COLO668 (cell line): ENCODE results near the gene C16orf74.

Experiments used
- DNase-seq: peaks from one replicate; lab custom pipeline; 2025; ENCODE audit not compliant: unreplicated experiment; lab: John Stamatoyannopoulos, UW

Gene C16orf74

DNA sequence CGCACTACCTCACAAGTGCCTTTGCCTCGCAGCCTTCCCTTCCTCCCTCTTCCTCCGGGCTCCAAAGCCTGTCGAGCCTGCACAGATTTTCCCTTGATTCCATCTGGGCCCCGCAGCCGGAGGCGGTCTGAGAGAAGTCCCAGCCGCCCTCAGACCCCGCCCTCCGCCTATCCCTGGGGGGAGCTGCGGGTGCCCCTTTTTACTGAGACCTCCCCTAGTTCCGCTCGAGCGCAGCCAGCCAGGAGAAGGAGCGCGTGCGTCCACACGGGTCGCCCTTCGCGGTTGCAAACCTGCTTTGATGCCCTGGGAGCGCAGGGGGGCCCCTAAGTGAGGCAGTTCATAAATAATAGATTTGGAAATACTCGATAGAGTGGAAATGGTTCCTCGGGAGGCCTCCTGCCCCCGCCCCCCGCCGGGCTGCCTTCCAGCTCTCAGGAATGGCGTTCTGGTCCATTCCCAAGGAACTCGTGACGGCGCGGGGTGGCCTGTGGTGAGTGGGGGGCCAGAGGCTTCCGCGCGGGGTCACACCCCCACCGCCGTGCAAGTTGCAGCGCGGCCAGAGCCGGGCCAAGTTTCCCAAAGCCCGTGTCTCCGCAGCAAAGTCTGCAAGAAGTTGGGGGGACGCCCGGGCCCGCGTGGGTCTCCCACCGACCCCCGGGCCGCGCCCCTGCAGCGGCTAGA lies 610 bp downstream of the C16orf74 start:
- DNase-seq, result peak; percentile 19

GRCh38 chr16:85749771-85750145 lies 1.1 kb downstream of the C16orf74 start:
- no peak for DNase-seq

DNA sequence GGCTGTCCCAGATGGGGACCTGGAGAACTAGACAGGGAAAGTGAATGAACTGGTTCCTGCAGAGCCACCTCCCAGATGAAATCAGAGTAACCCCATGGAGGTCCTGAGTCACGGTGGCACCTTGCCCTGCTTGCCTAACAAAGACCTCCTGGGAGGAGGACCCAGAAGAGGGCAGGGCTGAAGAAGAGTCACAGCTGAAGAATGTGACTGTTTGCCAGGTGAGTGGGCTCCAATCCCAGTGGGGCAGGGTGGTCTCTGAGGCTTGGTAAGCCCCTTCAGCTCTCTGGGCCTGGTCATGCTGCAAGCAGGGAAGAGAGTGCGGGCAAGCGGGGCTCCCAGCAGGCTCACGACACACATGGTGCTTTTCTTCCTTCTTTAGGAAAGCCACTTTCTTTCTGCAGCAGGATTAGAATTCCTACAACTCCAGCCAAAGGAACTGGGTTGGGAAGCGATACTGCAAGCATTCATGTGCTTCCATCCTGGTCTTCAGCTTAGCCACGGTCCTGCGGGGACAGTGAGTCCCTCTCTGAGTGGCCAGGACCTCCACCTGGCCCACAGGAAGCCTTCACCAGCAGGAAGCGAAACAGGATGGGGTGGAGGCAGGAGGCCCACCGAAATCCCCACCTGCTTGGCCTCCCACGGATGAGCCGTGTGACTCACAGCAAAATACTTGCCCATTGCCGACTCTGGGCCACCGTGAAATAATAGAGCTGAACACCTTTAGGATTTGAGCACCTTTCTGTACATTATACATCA lies 4.3 kb downstream of the C16orf74 start:
- no peak for DNase-seq

GRCh38 chr16:85738923-85739715 lies 11.8 kb downstream of the C16orf74 start:
- no peak for DNase-seq

- no peak for DNase-seq
Observed at GRCh38 chr16:85736921-85737320, 14.0 kb downstream of the C16orf74 start.

- no peak for DNase-seq
Observed at GRCh38 chr16:85735946-85736345, 14.9 kb downstream of the C16orf74 start.

- no peak for DNase-seq
Observed at GRCh38 chr16:85735225-85735635, 15.7 kb downstream of the C16orf74 start.

DNA sequence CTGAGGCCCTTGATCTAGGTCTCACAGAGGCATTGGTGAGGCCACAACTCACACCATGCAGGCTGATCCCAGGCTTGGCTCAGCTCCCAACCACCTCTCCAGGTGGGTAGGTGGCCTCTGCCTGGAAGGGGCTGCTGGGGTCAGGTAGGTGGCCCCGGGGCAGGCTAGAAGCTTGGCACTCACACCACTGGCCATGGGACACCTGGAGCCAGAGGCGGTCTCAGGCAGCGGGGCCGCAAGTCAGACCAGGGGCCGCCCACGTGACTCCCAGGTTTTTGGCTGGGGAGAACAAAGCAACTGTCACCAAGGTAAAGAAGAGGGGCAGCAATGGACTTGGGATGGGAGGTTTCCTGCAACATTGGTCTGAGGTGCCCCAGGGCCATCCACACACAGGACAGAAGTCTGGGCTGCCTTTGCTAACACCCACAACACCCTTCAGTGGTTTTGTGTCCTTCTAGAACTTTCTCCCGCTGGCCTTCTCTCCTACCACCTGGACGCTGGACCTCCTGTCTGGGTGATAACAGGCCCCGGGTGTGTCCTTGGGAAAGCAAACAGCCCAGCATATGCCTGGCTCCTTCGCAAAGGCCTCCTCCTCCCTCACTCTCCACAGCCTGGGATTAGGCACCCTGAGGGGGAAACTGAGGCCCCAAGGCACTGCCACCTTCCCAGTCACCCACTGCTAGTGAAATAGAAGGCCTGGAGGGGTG lies 16.4 kb downstream of the C16orf74 start:
- DNase-seq, result no peak

DNA sequence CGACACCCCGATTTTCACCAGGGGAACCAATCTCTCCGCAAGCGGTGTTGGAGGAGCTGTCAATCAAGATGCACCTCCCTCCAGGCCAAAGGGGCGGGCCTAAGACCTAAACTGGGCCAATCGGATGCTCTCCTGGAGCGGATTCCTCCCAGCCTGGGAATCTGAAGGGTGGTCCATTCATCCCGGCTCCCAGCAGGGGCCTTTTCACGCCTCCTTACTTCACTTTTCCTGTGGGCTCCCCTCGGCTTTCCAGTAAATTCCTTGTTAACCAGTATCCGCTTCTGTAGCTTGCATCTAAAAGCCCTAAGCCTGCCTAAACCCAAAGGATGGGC lies 17.1 kb downstream of the C16orf74 start:
- no peak for DNase-seq

DNA sequence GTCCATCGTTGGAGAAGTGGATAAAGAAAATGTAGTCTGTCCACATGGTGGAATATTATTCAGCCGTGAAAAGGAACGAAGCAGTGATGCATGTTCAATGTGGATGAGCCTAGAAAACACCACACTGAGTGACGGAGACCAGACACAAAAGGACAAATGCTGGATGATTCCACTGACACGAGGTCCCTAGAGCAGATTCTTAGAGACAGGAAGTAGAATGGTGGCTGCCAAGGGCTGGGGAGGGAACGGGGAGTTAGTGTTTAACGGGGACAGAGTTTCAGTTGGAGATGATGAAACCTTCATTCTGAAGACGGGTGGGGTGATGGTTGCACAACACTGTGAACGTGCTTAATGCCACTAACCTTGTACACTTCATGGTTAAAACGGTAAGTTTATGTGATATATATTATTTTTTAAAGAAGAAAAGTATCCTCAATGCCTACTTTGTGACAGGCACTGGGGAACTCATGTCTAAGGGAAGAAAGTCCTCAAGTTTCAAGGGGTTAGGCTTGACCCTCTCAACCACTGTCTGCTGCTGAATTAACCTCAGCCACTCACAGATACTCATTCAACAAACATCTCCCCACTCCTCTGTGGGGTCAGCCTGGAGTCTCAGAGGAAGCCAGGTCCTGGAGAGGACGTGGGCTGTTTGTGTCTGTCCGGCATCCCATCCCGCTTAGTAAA lies 17.6 kb downstream of the C16orf74 start:
- no peak for DNase-seq

DNA sequence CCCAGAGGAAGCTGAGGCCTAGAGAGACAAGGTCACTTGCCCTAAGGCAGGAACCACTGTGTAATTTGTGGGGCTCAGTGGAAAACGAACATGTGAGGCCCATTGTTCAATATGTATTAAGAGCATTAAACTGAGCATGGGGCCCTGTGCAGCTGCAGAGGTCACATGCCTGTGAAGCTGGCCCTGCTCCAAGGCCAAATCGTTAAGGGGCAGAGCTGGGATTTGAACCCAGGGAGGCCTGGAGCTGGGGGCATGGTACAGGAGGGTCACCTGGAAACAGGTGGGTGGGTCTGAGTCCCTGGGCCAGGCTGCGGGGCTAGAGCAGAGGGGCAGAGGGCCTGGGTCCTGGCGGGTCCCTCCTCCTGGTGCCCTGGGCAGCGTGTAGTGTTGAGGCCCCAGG lies 19.7 kb downstream of the C16orf74 start:
- no peak for DNase-seq

DNA sequence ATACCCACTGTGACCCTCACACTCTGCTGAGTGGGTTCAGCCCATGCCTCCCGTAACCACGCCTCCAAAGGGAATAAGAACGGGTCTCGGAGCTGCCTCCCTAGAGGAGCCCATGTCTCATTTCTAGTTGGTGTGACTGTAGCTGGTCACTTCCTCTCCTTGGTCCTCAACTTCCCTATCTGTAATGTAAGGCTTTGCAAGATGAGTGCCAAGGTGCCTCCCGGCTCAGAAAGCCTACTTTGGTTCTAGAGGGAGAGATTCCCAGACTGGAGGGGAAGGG lies 20.8 kb downstream of the C16orf74 start:
- no peak for DNase-seq

DNA sequence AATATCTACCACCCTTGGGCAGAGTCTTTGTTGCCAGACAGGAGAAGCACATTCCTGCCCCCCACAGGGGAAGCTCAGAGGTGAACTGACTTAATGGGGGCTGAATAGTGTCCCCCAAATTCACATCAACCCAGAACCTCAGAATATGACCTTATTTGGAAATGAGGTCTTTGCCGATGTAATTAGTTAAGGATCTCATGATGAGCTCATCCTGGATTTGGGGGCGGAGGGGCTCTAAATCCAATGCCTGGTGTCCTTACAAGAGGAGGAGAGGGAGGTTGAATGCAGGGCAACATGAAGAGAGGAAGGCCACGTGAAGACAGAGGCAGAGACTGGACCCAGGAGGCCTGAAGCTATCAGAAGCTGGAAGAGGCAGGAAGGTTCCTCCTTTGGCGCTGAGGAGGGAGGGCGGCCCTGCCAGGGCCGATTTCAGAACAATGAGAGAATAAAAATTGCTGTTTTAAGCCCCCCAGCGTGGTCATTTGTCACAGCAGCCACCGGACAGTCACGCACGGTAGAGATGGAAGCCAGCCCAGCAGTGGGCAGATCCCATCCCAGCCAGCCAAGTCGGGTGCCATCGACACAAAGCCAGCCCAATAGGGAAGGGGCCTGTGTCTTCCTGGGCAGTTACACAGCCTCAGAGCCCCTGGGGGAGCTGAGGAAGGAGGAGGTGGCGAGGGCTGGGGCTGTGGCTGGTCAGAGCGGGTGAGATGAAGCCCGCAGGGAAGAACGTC lies 21.3 kb downstream of the C16orf74 start:
- DNase-seq, result no peak

GRCh38 chr16:85728879-85729278 lies 22.0 kb downstream of the C16orf74 start:
- no peak for DNase-seq

DNA sequence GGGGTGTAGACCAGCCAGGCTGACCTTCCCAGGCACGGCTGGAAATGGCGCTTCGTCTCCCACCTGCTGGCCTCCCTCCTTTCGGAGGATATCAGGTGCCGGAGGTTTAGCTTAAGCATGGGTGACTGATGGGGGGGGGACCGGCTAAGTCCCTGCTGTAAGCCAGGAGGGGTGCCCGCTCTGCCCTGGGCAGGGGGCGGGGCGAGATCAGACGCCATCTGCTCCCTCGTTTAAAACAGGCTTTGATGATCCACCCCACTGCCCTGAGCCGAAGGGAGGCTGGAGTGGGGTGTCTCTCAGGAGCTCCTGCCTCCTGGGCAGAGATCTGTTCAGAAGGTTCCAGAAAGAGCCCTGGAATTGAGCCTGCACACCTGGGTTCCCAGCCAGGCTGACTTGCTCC lies 26.0 kb downstream of the C16orf74 start:
- no peak for DNase-seq

DNA sequence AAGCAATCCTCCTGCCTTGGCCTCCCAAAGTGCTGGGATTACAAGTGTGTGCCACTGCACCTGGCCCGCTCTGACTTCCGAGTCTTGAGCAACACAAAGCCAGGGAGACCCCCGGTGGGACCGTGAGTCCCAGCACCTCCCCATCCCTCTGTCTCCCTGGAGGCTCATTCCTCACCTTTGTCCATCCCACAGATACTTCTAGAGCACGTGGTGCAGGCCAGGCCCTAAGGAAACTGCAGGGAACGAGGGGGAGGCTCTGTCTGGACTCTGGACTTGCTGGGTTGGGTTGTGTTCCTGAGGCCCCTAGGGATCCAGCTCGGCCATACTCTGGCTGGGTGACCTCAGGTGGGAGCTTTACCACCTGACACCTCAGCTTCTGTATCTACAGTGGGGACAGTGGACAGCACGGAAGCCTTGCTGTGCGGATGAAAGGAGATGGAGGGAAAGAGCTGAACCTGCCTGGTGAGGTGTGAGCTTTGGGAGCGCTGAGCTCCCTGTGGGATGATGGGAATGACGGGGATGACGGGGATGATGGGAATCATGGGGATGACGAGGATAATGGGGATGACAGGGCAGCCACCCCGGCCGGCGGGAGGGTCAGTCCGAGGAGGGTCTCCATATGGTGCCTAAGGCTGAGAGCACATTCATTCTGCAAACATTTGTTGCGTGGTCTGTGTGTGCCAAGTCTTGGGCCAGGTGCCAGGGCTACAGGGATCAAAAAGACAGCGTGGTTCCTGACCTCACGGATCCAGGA lies 26.6 kb downstream of the C16orf74 start:
- DNase-seq, result no peak

DNA sequence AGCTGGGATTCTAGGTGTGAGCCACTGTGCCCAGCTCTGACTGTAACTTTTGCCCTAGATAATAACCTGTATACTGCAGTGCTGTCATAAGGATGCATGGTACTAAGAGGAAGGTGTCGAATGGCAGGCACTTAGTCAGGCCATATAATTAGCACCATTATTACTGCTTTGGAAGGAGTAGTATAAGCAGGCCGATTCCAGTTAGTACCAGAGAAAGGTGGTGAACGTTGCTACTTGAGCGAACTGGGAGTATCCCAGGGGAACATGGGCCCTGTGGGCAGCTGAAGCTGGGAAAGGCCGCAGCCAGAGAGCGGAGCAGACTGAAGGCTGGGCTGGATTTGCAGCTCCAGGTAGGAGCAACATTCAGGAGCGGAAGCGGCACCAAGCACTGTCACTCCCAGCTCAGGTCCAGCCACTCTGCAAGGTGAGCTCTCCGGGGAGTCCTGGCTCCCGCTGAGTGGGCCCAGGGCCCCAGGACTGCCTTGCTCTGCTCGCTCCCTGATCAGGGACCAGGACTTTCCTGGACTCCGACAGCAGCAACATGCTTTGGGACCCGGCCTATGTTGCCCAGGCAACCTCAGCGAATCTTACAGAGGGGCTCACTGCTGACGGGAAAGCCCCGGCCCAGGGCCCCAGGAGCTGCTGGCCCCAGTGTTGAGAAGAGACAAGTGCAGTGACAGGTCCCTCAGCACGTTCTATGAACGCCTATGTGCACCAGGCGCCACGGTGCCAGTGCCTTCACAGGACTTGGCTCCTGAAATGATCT lies 28.6 kb downstream of the C16orf74 start:
- no peak for DNase-seq

DNA sequence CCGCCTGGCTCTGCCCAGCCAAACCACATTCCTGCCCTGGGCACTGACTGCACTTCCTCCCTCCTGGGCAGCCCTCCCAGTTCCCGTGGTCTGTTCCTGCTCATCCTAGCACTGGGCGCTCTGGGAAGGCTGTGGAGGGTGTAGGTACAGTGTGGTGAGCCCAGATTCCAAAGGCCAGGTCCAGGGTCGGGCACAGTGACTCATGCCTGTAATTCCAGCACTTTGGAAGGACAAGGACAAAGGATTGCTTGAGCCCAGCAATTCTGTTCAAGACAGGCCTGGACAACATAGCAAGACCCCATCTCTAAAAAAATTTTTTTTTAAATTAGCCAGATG lies 30.6 kb downstream of the C16orf74 start:
- DNase-seq, result no peak

DNA sequence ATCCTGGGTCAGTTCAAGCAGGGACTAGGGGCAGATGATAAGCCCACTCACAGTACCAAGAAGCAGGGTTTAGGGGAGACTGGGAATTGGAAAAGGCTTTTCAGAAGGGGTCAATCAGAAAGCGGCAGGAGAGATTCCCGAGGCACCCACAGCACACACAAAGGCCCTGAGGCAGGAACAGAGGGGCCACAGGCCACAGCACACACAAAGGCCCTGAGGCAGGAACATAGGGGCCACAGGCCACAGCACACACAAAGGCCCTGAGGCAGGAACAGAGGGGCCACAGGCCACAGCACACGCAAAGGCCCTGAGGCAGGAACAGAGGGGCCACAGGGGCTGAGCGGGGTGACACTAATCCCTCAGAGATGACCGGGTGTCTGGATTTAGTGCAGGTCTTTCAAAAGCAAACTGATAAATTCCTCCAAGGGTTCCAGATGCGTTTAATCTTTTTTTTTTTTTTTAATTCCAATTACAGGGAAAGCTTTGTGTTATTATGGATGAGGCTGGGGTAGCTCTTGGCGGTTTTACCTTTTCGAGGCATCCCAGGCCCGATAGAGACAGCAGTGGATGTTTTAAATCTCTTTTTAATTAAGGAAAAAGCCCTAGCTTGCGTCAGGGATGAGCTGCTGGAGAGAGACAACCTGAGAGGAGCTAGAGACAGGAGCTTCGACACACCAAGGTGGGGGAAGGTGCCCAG lies 31.1 kb downstream of the C16orf74 start:
- DNase-seq, result no peak
